HUDEP-2 (cell line): ENCODE results near the gene CCDC182.

ENCODE experiments used
- DNase-seq, 76 experiments: peaks; one replicate each; lab custom pipeline; 2025; ENCODE audit not compliant: unreplicated experiment in 76 of 76; lab: John Stamatoyannopoulos, UW

Gene CCDC182

GRCh38 chr17:57732062-57732461 is 13.0 kb downstream of the CCDC182 start:
- no peak for DNase-seq

GRCh38 chr17:57730026-57730701 is 14.9 kb downstream of the CCDC182 start:
- no peak for DNase-seq

GRCh38 chr17:57727630-57728175 is 17.4 kb downstream of the CCDC182 start:
- DNase-seq, result no peak

- no peak for DNase-seq
These were observed 18.3 kb downstream of the CCDC182 start for GRCh38 chr17:57726838-57727237.

- no peak for DNase-seq
These were observed 18.8 kb downstream of the CCDC182 start for GRCh38 chr17:57726213-57726790.

DNA sequence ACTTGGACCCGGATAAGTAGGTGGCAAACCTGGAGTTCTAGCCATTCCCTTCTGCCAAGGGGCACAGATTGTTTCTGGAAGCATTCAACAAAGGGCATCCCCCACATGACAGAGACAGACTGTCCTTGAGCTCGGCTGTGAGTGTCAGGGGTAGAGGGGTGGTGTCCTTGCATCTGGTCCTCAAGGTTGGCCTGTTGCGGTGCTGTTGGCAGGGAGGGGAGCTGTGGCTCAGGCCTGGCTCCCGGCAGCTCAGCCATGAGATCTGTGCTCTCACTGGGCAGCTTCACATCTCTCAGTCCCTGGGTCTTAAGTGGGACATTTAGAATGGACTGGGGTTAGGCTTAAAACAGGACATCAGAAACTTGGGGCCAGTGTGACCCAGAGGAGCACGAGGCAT is 20.4 kb downstream of the CCDC182 start:
- DNase-seq, result no peak

DNA sequence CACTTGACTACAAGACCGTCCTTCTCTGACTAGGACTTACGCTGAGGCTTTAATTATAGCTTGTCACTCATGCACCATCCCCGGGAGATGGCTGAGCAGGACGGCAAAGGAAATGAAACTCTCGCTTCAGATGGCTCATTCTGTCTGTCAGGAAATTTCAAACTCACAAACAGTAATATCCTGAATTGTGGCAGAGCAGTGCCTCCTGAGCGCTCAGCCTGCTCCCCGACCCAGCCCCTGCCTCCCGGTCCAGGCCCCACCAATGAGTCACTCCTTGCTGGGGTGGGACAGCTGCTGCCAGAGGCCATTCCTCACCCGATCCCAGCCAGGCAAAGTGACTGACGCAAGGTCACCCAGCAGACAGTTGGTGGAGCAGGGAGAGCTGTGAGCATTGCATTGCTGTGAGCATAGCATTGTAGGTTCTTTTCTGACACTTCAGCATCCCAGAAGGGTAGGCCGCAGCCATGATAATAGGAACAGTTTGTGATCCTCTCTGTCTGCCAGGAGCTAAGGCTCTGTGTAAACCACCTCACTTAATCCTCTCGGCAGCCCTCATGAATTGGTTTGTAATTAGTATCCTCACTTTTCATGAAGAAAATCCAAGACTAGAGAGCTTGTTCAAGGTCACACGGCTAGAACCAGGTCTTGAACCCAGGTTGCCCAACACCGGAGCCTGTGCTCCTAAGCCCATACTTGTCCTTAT is 20.9 kb downstream of the CCDC182 start:
- DNase-seq, result no peak

DNA sequence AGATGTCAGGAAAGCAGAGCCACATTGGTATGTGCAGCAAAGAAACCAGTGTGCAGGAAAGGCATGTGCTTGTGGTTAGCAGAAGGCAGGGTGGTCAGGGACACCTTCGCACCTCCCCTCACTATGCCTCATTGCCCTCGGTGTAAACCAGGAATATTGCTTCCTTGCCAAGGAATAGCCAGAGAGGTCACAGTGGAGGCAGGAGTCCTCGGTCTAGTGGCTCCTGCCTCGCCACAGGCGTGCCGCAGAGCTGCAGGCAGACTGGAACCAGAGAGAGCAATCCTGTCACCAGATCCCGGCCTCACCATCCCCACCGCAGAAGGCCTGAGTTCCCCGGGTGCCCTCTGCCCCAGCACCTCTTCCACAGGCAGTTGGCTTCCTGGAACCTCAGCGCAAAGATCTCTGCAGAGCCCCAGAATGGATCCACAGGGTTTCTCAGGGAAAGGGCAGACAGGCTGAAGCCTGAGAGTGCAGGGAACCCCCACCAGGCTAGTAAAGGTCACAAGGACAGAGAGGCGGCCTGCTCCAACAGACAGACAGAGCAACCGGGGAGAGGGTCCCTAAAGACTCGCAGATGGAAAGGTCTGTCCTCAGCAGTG is 21.6 kb downstream of the CCDC182 start:
- no peak for DNase-seq

- no peak for DNase-seq
These were observed 22.4 kb downstream of the CCDC182 start for GRCh38 chr17:57722704-57723043.

DNA sequence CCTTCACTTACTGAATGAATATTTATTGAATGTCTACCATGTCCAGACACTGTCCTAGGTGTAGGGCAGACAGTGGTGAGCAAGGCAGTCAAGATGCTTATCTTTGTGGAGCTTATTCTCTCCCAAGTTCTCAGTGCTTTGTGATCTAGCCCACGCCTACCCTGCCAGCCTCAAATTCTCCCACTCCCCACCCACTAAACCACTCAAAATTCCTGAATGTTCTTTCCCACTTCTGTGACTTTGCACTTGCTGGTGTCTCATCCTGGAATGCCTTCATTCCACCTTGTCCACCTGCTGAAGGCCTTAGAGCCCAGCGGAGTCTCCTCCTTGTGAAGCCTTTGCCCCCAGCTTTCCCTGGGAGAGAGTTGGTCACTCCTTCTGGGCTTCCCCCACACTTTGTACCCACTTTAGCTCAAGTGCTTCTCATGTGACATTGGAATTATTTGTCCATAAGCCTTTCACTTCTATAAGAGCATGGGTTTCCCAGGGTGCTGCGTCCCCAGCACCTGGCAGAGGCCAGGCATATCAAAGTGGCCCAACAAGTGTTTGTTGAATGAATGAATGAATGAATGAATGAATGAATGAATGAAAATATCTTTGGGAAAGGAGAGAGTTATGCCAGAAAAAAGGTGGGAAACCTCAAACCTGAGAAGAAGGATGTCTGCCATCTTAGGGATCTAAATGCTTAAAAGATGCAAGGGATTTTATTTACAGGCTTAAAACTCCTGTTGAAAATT is 23.0 kb downstream of the CCDC182 start:
- DNase-seq, result no peak

DNA sequence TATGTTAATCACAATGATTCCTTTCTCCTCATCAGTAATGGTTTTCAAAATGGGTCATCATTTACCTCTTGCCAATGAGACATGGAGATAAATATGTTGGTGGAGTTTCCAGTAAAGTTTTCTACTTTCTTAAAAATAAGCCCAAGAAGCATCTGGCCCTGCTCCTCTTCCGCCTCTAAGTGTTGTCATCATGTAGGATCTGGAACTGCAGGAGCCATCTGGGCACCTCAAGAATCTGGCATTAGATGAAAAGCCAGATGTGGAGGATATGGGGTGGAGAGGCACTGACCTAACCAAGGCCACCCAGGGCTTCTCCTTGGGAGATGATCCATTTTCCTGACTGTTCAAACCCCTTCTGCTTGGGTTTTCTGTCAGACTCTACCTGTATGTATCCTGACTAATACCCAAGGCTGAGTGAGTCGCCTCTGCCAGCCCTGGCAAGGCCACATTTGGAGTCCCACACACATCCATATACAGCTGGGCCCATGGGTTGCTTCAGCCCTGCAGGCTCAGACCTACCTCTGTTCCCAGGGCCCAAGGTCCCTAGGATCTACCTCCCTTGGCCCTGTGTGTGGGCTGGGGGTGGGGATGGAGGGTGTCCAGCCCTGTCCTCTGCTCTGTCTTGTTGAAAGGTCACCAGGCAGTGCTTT is 24.6 kb downstream of the CCDC182 start:
- DNase-seq, result no peak

DNA sequence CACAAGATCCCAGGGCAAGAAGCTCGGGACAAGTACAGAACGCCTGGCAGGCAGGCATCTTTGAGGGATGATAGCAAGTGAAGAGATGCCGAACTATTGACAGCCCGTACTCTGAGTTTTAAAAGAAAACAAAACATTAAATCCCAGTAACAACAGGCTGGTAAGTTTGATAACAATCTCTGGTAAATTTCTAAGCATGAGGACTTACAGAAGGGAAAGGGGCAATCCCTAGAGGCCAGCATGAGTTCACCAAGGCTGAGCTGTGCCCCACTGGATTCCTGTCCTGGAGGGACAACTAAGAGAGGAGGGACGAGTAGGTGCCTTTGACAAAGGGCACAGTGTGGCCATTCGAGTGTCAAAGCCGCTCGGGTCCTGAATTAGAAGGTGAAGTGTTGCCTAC is 26.2 kb downstream of the CCDC182 start:
- DNase-seq, result no peak

GRCh38 chr17:57715981-57716380 is 29.1 kb downstream of the CCDC182 start:
- DNase-seq, result no peak

DNA sequence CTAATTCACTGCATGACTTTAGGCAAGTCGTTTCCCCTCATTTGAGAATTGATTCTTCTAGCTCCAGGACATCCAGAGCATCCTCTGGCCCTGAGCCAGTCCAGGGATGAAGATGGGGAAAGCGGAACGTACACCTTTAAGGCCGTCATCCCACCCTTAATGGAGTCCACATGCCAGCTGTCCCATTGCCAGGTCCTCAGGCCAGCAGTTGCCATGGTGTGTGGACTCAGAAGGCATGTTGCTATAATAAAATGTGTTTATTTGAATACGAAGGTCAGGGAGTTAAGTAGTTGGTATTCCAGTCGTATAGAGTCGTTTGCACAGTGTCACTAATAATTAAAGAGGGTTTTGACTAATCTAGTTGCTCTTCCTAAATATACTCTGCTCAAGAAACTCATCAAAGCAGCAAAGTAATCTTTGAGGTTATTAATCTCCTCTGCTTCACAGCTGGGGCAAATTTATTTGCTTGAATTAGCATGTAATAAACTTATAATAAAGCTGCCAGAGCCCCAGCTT is 30.4 kb downstream of the CCDC182 start:
- DNase-seq, result no peak

DNA sequence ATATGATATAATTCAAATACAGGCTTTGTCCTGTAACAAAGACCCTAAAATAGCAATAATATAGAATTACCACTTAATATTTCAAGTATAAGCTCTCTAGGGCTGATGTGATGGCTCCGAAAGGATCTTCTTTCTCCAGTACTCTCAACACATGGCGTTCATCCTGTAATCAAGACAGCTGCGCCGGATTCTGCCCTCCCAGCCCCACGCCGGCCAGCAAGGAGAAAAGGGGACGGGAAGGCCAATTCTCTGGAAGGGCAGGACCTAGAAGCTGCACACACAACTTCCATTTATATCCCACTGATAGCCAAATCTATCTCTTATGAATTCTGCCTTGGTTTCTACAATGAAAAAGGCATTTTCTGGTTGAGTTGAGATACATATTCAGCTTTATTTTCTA is 32.0 kb downstream of the CCDC182 start:
- DNase-seq, result no peak

DNA sequence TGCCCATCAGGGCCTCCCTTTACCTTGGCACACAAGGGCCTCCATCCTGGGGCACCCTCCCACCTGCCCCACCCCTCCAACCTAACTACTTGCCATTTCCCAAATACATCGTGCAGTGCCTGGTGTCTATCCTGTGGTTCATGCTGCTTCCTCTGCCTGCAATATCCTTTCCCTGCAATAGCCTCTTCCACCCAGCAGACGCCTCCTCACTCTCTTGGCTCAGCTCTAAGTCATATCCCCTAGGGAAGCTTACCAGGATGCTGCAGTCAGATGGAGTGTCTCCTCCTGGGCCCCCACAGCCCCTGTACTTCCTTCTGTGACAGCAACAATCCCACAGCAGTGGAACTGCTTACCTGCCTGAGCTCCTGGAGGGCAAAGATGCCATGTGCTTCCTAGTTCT is 36.7 kb downstream of the CCDC182 start:
- no peak for DNase-seq

DNA sequence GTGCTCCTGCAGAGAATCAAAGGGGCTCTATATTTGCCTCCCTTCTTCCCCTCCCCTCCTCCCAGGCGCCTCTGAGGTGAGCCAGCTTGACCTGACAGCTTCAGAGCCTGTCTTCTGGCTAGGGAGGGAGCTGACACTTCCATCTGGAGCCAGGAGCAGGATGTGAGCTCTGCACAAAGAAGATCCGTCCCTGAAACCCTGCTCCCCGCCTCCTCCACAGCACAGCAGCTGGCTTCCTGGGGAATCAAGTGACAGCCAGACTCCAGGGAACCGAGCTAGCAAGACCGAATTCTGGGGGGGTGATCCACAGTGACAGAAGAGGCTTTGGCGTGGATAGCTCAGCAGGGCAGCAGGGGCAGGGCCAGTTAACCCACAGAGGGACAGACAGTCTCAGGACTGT is 37.2 kb downstream of the CCDC182 start:
- no peak for DNase-seq

DNA sequence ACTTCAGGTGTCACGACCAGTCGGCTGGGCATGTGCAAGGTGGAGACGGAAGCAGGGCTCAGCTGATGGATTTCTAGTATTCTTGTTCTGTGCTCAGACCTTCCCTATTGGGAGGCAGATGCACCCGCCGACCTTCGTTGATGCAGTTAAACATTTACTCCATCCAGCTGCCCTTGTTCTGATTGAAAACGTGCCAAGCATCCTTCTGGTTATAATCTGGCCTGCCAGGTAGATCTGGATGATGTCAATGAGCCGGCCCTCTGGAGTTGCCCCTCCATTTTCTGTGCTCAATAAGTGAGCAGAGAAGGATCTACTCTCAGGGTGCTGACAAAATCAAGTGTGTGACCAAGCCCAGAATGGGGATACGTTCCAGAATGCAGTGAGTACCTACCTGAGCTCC is 38.3 kb downstream of the CCDC182 start:
- DNase-seq, result no peak

DNA sequence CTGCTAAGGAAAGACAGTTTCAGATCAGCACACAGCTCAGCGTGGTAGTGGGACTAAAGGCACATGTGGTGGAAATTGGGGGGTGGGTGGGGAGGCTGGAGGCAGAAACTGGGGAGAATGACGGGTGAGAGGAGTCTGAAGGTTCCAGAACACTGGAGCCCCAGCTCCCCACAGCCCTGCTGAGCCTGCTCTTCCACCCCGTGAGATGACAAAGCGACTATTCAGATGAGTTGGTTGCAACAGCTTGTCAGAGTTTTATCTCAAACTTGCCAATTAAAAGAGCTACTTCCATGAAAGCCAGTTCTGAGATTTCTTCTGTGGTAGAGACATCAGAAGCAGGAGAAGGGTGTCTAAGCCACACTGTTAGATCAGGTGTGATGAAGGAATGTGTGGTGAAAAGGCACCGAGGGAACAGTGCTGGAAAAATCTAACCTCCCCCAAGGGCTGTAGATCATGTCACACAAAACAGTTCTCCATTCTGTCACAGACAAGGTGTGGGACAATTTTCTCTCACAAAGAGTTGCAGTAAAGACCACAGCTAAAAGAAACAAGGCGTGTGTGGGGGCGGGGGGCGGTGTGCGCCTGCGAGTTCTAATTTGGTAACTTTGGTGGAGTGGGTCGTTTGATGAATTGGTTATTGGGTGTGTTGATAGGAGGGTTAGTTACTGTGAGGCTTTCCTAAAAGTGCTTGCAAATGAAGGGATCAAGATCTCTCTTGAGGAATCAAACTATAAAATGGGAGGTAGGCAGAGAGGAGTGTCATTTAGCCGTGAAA is 39.0 kb downstream of the CCDC182 start:
- DNase-seq, result no peak
